GM06990 (cell line): ENCODE data around the gene VCX.

Experiments
- DNase-seq: peaks from one replicate; pipeline ENCODE4 v3.0.0-alpha.2; 2011; ENCODE audit not compliant: insufficient read length; ENCODE audit errors: extremely low read depth
- H3K27me3 ChIP-seq: replicated peaks from 2 replicates; pipeline ENCODE4 v1.6.0; 2011; ENCODE audit warnings: low read length; ENCODE audit not compliant: control insufficient read depth, insufficient read depth
- H3K36me3 ChIP-seq: 2 replicates; pipeline ENCODE4 v1.5.1; 2011; ENCODE audit warnings: low read length; ENCODE audit not compliant: control insufficient read depth, insufficient read depth
- H3K4me3 ChIP-seq: replicated peaks from 2 replicates; pipeline ENCODE4 v1.5.1; 2011; ENCODE audit warnings: low read depth, mild to moderate bottlenecking, control low read depth, low read length
- TF ChIP-seq, protein P1 (sequence below): IDR thresholded peaks from 2 replicates; pipeline ENCODE4 v1.5.1; 2011; ENCODE audit warnings: low read length, control low read depth, mild to moderate bottlenecking, inconsistent platforms; ENCODE audit not compliant: insufficient read depth, poor library complexity, severe bottlenecking

VCX gene

DNA sequence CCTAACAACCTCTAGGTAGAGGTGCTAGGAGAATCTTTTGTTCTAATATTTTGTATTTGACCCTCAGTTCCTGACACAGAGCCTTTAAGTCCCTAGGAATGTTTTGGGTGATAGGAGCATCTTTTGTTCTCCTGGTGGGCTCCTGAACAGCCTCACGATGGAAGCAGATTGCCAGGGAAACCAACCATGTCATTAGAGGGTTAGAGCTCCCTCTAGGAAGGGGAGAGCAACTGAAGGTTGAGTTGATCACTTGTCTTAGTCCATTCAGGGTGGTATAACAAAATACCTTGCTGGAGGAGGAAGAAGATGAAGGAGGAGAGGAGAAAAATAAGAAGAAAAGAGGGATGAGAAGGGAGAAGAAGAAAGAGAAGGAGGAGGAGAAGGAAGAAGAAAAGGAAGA lies 9.2 kb downstream of the VCX start:
- no peaks in the 10 kb centered on the region for H3K27me3 ChIP-seq
- no peaks in the 10 kb centered on the region for H3K36me3 ChIP-seq
- H3K4me3 ChIP-seq, result no peak overlapping the region
- TF ChIP-seq, protein P1, sequence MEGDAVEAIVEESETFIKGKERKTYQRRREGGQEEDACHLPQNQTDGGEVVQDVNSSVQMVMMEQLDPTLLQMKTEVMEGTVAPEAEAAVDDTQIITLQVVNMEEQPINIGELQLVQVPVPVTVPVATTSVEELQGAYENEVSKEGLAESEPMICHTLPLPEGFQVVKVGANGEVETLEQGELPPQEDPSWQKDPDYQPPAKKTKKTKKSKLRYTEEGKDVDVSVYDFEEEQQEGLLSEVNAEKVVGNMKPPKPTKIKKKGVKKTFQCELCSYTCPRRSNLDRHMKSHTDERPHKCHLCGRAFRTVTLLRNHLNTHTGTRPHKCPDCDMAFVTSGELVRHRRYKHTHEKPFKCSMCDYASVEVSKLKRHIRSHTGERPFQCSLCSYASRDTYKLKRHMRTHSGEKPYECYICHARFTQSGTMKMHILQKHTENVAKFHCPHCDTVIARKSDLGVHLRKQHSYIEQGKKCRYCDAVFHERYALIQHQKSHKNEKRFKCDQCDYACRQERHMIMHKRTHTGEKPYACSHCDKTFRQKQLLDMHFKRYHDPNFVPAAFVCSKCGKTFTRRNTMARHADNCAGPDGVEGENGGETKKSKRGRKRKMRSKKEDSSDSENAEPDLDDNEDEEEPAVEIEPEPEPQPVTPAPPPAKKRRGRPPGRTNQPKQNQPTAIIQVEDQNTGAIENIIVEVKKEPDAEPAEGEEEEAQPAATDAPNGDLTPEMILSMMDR, result no peak
- DNase-seq, result no peak

DNA sequence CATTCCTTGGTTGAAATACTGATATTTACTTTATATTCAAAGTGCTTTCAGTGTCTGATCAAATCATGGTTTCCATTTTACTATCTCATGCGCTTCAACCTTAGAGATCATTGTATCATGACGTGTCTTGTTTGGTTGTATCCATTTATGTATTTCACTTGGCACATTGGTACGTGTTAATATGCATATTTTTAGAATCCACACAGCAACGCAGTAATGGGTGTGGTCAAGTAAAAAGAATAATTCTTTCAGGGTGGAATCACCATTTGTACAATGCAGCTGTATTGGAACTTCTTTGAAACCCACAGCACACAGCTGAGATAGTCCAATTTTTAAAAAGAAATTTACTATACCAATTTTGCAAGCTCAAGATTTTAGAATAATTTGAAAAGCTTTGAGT lies 29.1 kb downstream of the VCX start:
- H3K4me3 ChIP-seq, result no peak overlapping the region
- TF ChIP-seq, protein P1, result no peak
- no peak for DNase-seq

DNA sequence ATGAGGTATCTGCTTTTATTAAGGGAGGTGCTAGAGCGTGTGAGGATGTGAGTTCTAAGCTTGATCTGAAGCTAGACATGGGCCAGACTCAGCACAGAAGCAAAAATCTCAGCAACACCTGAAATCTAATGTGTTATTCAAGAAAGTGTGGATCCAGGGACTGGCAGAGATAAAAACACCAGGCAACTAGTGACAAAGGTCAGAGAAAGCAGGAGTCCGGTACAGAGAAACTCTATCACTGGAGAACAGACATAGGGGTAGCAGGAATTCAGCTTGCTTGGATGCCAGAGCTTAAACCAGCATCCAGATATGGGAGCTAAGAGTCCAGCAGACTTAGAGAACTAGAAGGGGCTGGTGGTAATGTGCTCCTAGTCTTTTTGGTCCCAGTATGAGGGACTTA lies 34.0 kb downstream of the VCX start:
- TF ChIP-seq, protein P1, result no peak
- Histone ChIP-seq H3K27me3 (no peaks in the 10 kb centered on the region), H3K36me3 (no peaks in the 10 kb centered on the region), H3K4me3 (no peak overlapping the region)
- DNase-seq, result no peak

More for the DNA sequence above, 29.1 kb downstream of the VCX start:
- Histone ChIP-seq H3K36me3 (no peaks in the 10 kb centered on the region), H3K27me3 (no peaks in the 10 kb centered on the region)

DNA sequence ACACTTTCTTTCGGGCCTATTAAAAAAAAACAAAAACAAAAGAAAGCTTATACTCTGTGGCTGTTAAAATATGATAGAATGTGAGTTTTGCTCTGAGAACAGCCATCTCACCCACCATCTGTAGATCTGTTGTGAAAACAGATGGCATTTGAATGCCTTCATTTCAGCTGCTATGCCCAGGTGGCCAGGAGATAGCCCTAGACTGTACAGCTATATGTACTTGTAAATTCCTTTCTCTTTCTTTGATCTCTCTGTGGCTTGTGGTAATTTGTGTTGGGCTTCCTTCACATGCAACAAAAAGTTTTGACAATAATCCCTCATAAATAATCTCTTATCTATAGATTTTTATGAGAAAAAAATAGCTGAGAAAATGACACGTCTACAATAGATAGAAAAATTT lies 46.2 kb downstream of the VCX start:
- H3K27me3 ChIP-seq, result no peaks in the 10 kb centered on the region
- no peak for DNase-seq
- H3K36me3 ChIP-seq, result no peaks in the 10 kb centered on the region
- no peak overlapping the region for H3K4me3 ChIP-seq
- TF ChIP-seq, protein P1, result no peak

DNA sequence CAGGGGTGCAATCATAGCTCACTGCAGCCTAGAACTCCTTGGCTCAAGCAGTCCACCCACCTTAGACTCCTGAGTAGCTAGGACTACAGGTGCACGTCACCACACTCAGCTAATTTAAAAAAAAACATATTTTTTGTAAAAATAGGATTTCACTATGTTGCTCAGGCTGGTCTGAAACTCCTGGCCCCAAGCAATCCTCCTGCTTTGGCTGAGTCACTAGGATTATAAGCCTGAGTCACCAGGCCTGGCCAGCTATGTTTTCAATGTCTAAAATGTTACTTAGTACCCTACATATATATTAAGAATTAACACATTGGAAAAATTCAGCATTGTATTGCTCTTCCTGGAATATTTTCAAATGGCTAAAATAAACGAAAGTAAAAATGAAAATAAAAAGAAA lies 46.7 kb downstream of the VCX start:
- no peaks in the 10 kb centered on the region for H3K27me3 ChIP-seq
- H3K36me3 ChIP-seq, result no peaks in the 10 kb centered on the region
- TF ChIP-seq, protein P1, result no peak
- no peak overlapping the region for H3K4me3 ChIP-seq
- no peak for DNase-seq

DNA sequence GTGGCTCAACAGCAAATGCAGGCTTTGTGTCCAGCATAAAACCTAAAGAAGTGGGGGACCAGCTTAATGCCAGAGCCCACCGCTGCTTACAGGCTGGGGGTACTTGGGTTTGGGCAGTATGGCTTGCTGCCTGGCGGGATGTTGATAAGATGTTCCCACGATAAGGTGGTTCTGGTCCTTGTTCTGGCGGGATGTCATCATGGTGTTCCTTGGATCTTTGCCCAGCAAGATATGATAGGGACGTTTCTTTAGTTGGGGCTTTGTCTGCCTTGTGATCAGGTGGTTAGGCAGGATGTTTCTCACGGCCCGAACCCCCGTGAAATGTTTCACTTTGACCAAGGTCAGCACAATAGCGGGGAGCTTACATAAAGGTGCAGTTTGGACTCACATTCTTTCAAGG lies 49.0 kb downstream of the VCX start:
- TF ChIP-seq, protein P1, result no peak
- Histone ChIP-seq H3K27me3 (no peaks in the 10 kb centered on the region), H3K4me3 (no peak overlapping the region), H3K36me3 (peaks cover 2% of the 10 kb centered on the region; the same call in 1 of the 2 replicates)
- no peak for DNase-seq
